Urinary bladder (tissue), 4 donors: ENCODE data around the gene TTC6. TPM values are rescaled to one million over a fixed set of nuclear protein-coding genes. Genes with fewer than 3 reads are reported as not detected.
A peak's percentile ranks its signal among the peaks of the same experiment; 100 is the strongest.
"Not testable (repeated sequence)": the region's sequence is repeated elsewhere in the genome, so short reads cannot be mapped to it uniquely, and the experiment has no call there.

Experiments
- DNase-seq: peaks from one replicate; pipeline ENCODE4 v3.0.0-alpha.2; 2015; ENCODE audit errors: extremely low spot score
- H3K27ac ChIP-seq: one replicate; pipeline ENCODE4 v1.5.1; 2013; ENCODE audit warnings: low read depth, mild to moderate bottlenecking, moderate library complexity
- H3K36me3 ChIP-seq: one replicate; pipeline ENCODE4 v1.6.1; 2013; ENCODE audit warnings: mild to moderate bottlenecking, moderate library complexity; ENCODE audit not compliant: insufficient read depth
- H3K4me1 ChIP-seq: one replicate; pipeline ENCODE4 v1.6.1; 2013; ENCODE audit warnings: mild to moderate bottlenecking, moderate library complexity; ENCODE audit not compliant: insufficient read depth
- H3K4me3 ChIP-seq: one replicate; pipeline ENCODE4 v1.5.1; 2013; ENCODE audit warnings: low read depth, low read length
- WGBS: extraction: QIAGEN DNeasy Blood & Tissue Kit; methylation state at CpG from one replicate; pipeline ENCODE4 v1.1.7; 2013; 5-methylcytosine and 5-hydroxymethylcytosine counted together
- polyA plus RNA-seq: library from polyadenylated mRNA; stranded (reverse); fragments of 200-250 nt; gene quantifications from one replicate; pipeline ENCODE4 v1.2.3, GENCODE V29; 2013
- total RNA-seq: library from RNA; depleted of rRNA; stranded (reverse); fragments of >200 nt; gene quantifications from one replicate; pipeline ENCODE4 v1.2.3, GENCODE V29; 2014
- donor health status: healthy with polysubstance abuse.
- donor health status: healthy.

TTC6 gene
- 7.1 TPM for total RNA-seq
- polyA plus RNA-seq, result 0.34 TPM

GRCh38 chr14:37594971-37595808, at the start of gene TTC6, which contains the start of gene FOXA1:
Gene TTC6 (plus strand): TSS chr14:37595629. CDS start chr14:37622065, 26,436 bp downstream.
Gene FOXA1 (minus strand): TSS chr14:37595249. CDS start chr14:37594972, 277 bp downstream.
- Histone ChIP-seq H3K4me3 (peak within 1 kb of the TSS; percentile 52), H3K4me1 (no peaks in the 10 kb centered on the region), H3K27ac (peak within 1 kb of the TSS; percentile 92), H3K36me3 (no peaks in the 10 kb centered on the region)
- WGBS, result under 1% methylated on average over 92 of the region's 92 CpGs
- no peak for DNase-seq

GRCh38 chr14:37546621-37547447, 48.6 kb upstream of the TTC6 start:
- no peak overlapping the region for H3K4me3 ChIP-seq
- H3K36me3 ChIP-seq, result no peaks in the 10 kb centered on the region
- 39% methylated on average over 6 of the region's 6 CpGs for WGBS
- no peak for DNase-seq
- no peaks in the 10 kb centered on the region for H3K4me1 ChIP-seq
- no peak overlapping the region for H3K27ac ChIP-seq

- DNase-seq, result no peak
- Histone ChIP-seq H3K4me1 (no peaks in the 10 kb centered on the region), H3K27ac (no peak overlapping the region), H3K4me3 (no peak overlapping the region), H3K36me3 (no peaks in the 10 kb centered on the region)
- 29% methylated on average over 5 of the region's 5 CpGs for WGBS
Measured at GRCh38 chr14:37550511-37550910, 44.9 kb upstream of the TTC6 start.

- no peak for DNase-seq
- H3K27ac ChIP-seq, result no peak overlapping the region
- no peaks in the 10 kb centered on the region for H3K4me1 ChIP-seq
- no peak overlapping the region for H3K4me3 ChIP-seq
- no peaks in the 10 kb centered on the region for H3K36me3 ChIP-seq
- 73% methylated on average over 1 of the region's 1 CpG for WGBS
Measured at GRCh38 chr14:37551119-37551518, 44.3 kb upstream of the TTC6 start.

GRCh38 chr14:37553935-37554550, 41.4 kb upstream of the TTC6 start:
- DNase-seq, result no peak
- 94% methylated on average over 1 of the region's 1 CpG for WGBS
- Histone ChIP-seq H3K4me1 (no peaks in the 10 kb centered on the region), H3K27ac (no peak overlapping the region), H3K4me3 (no peak overlapping the region), H3K36me3 (no peaks in the 10 kb centered on the region)

GRCh38 chr14:37555596-37555995, 39.8 kb upstream of the TTC6 start:
- not testable (repeated sequence) for H3K4me1 ChIP-seq, H3K4me3 ChIP-seq, H3K27ac ChIP-seq, H3K36me3 ChIP-seq, DNase-seq
- WGBS, result 93% methylated on average over 28 of the region's 33 CpGs

- no peak overlapping the region for H3K4me3 ChIP-seq
- DNase-seq, result no peak
- no peaks in the 10 kb centered on the region for H3K4me1 ChIP-seq
- no peak overlapping the region for H3K27ac ChIP-seq
- H3K36me3 ChIP-seq, result no peaks in the 10 kb centered on the region
- 93% methylated on average over 4 of the region's 4 CpGs for WGBS
Measured at GRCh38 chr14:37558740-37559139, 36.7 kb upstream of the TTC6 start.

- no peaks in the 10 kb centered on the region for H3K4me1 ChIP-seq
- H3K27ac ChIP-seq, result no peak overlapping the region
- H3K4me3 ChIP-seq, result no peak overlapping the region
- H3K36me3 ChIP-seq, result no peaks in the 10 kb centered on the region
- no peak for DNase-seq
- 81% methylated on average over 6 of the region's 6 CpGs for WGBS
Measured at GRCh38 chr14:37559386-37559785, 36.0 kb upstream of the TTC6 start.

GRCh38 chr14:37563189-37563588, 32.2 kb upstream of the TTC6 start:
- Histone ChIP-seq H3K4me1 (no peaks in the 10 kb centered on the region), H3K4me3 (no peak overlapping the region), H3K27ac (no peak overlapping the region), H3K36me3 (no peaks in the 10 kb centered on the region)
- 73% methylated on average over 2 of the region's 2 CpGs for WGBS
- no peak for DNase-seq

GRCh38 chr14:37565550-37565949, 29.9 kb upstream of the TTC6 start:
- WGBS, result 80% methylated on average over 1 of the region's 1 CpG

GRCh38 chr14:37566811-37567371, 28.5 kb upstream of the TTC6 start:
- Histone ChIP-seq H3K4me1 (no peaks in the 10 kb centered on the region), H3K27ac (no peak overlapping the region), H3K36me3 (no peaks in the 10 kb centered on the region), H3K4me3 (no peak overlapping the region)
- WGBS, result 20% methylated on average over 3 of the region's 3 CpGs
- no peak for DNase-seq

More at GRCh38 chr14:37565550-37565949, 29.9 kb upstream of the TTC6 start:
- Histone ChIP-seq H3K4me1 (no peaks in the 10 kb centered on the region), H3K36me3 (no peaks in the 10 kb centered on the region), H3K4me3 (no peak overlapping the region), H3K27ac (no peak overlapping the region)
- no peak for DNase-seq

- no peak for DNase-seq
- 80% methylated on average over 7 of the region's 7 CpGs for WGBS
- Histone ChIP-seq H3K36me3 (no peaks in the 10 kb centered on the region), H3K4me3 (no peak overlapping the region), H3K4me1 (no peaks in the 10 kb centered on the region), H3K27ac (no peak overlapping the region)
Measured at GRCh38 chr14:37569729-37570128, 25.7 kb upstream of the TTC6 start.

GRCh38 chr14:37571391-37571790, 24.0 kb upstream of the TTC6 start:
- H3K27ac ChIP-seq, result no peak overlapping the region
- DNase-seq, result no peak
- H3K4me1 ChIP-seq, result no peaks in the 10 kb centered on the region
- H3K36me3 ChIP-seq, result no peaks in the 10 kb centered on the region
- WGBS, result 92% methylated on average over 4 of the region's 4 CpGs
- H3K4me3 ChIP-seq, result no peak overlapping the region
